Smooth muscle cell (in vitro differentiated cells): Measurements from ENCODE around the gene OSBPL1A. TPM values are rescaled to one million over a fixed set of nuclear protein-coding genes. Genes with fewer than 3 reads are reported as not detected.

Experiments used
- DNase-seq: peaks from one replicate; lab custom pipeline; 2025; ENCODE audit not compliant: unreplicated experiment; lab: John Stamatoyannopoulos, UW
- H2AFZ ChIP-seq: fragments of 200-600 bp; sonication (generic); 2 replicates; pipeline ENCODE4 v1.6.0; 2016; ENCODE audit warnings: antibody characterized with exemption, low read depth, mild to moderate bottlenecking
- H3F3A ChIP-seq: fragments of 200-600 bp; sonication (generic); 2 replicates; pipeline ENCODE4 v1.6.0; 2017; ENCODE audit warnings: antibody characterized with exemption, low read depth
- H3K27ac ChIP-seq: fragments of 200-600 bp; sonication (generic); 2 replicates; pipeline ENCODE4 v1.5.1; 2016; ENCODE audit warnings: low read depth, mild to moderate bottlenecking
- H3K27me3 ChIP-seq: fragments of 200-600 bp; sonication (generic); 2 replicates; pipeline ENCODE4 v1.6.1; 2016; ENCODE audit warnings: low read depth, mild to moderate bottlenecking
- H3K36me3 ChIP-seq: fragments of 200-600 bp; sonication (generic); 2 replicates; pipeline ENCODE4 v1.5.1; 2016; ENCODE audit warnings: low read depth
- H3K4me1 ChIP-seq: fragments of 200-600 bp; sonication (generic); 2 replicates; pipeline ENCODE4 v1.5.1; 2016; ENCODE audit warnings: low read depth
- H3K4me2 ChIP-seq: fragments of 200-600 bp; sonication (generic); 2 replicates; pipeline ENCODE4 v1.6.0; 2016; ENCODE audit warnings: mild to moderate bottlenecking
- H3K4me3 ChIP-seq: fragments of 200-600 bp; sonication (generic); 2 replicates; pipeline ENCODE4 v1.5.1; 2016; ENCODE audit warnings: mild to moderate bottlenecking
- H3K79me2 ChIP-seq: fragments of 200-600 bp; sonication (generic); 2 replicates; pipeline ENCODE4 v1.6.0; 2016; ENCODE audit warnings: low read depth, mild to moderate bottlenecking
- H3K9ac ChIP-seq: fragments of 200-600 bp; sonication (generic); 2 replicates; pipeline ENCODE4 v1.6.0; 2016; ENCODE audit warnings: low read depth
- H3K9me3 ChIP-seq: fragments of 200-600 bp; sonication (generic); replicated peaks from 2 replicates; pipeline ENCODE4 v1.5.1; 2016; ENCODE audit warnings: low read depth
- H4K20me1 ChIP-seq: fragments of 200-600 bp; sonication (generic); 2 replicates; pipeline ENCODE4 v1.6.0; 2016; ENCODE audit warnings: low read depth
- CTCF ChIP-seq: fragments of 200-600 bp; sonication (generic); IDR thresholded peaks from 2 replicates; pipeline ENCODE4 v1.5.1; 2017; ENCODE audit warnings: borderline replicate concordance, mild to moderate bottlenecking, antibody characterized with exemption; ENCODE audit not compliant: insufficient read depth, poor library complexity, severe bottlenecking
- WGBS: methylation state at CpG from one replicate; pipeline ENCODE4 v1.1.7; 2016; ENCODE audit warnings: low lambda C conversion rate; 5-methylcytosine and 5-hydroxymethylcytosine counted together
- polyA plus RNA-seq: library from polyadenylated mRNA; unstranded; fragments of >200 nt; fragmentation: Nextera tagmentation; extraction: Ambion mirVana; gene quantifications from 2 replicates; pipeline ENCODE4 v1.2.1, GENCODE V29; 2016
- total RNA-seq: library from RNA; depleted of rRNA; stranded (reverse); fragments of >200 nt; gene quantifications from 2 replicates; pipeline ENCODE4 v1.2.3, GENCODE V29; 2014

OSBPL1A gene
- total and polyA plus RNA-seq, 2 experiments from 2014 or later = 15.3 to 23.4 TPM

- Histone ChIP-seq H3F3A (peaks cover 19% of the 10 kb centered on the region), H3K27ac (no peak overlapping the region), H3K36me3 (no peaks in the 10 kb centered on the region), H4K20me1 (no peaks in the 10 kb centered on the region), H3K79me2 (peaks cover 22% of the 10 kb centered on the region), H2AFZ (no peak overlapping the region), H3K4me3 (no peak overlapping the region), H3K4me2 (no peak overlapping the region), H3K9me3 (no peaks in the 10 kb centered on the region), H3K27me3 (no peaks in the 10 kb centered on the region), H3K4me1 (peaks cover 28% of the 10 kb centered on the region), H3K9ac (no peak overlapping the region)
- DNase-seq = no peak
- TF ChIP-seq CTCF = no peak
- WGBS = 90% methylated on average over 11 of the region's 11 CpGs
These were observed 2.4 kb downstream of the OSBPL1A start for GRCh38 chr18:24395049-24395795.

- Histone ChIP-seq H3K9me3 (no peaks in the 10 kb centered on the region), H3K36me3 (no peaks in the 10 kb centered on the region), H4K20me1 (peaks cover 3% of the 10 kb centered on the region), H3F3A (no peaks in the 10 kb centered on the region), H3K4me1 (no peaks in the 10 kb centered on the region), H3K4me3 (no peak overlapping the region), H3K27me3 (no peaks in the 10 kb centered on the region), H2AFZ (no peak overlapping the region), H3K79me2 (peaks cover 32% of the 10 kb centered on the region), H3K27ac (no peak overlapping the region), H3K4me2 (peak overlapping the region; percentile 1), H3K9ac (no peak overlapping the region)
- no peak for TF ChIP-seq CTCF
- DNase-seq = no peak
- WGBS = 63% methylated on average over 3 of the region's 3 CpGs
These were observed 8.7 kb downstream of the OSBPL1A start for GRCh38 chr18:24388957-24389356.

- no peaks in the 10 kb centered on the region for H3K27me3 ChIP-seq
- peaks cover 19% of the 10 kb centered on the region for H3K79me2 ChIP-seq
- no peak for DNase-seq
- no peaks in the 10 kb centered on the region for H3K36me3 ChIP-seq
- no peaks in the 10 kb centered on the region for H3F3A ChIP-seq
- no peak for TF ChIP-seq CTCF
- H3K4me3 ChIP-seq = no peak overlapping the region
- no peak overlapping the region for H2AFZ ChIP-seq
- no peak overlapping the region for H3K4me2 ChIP-seq
- H4K20me1 ChIP-seq = peaks cover 3% of the 10 kb centered on the region
- H3K9me3 ChIP-seq = no peaks in the 10 kb centered on the region
- H3K4me1 ChIP-seq = no peaks in the 10 kb centered on the region
- no peak overlapping the region for H3K27ac ChIP-seq
- H3K9ac ChIP-seq = no peak overlapping the region
- WGBS = 97% methylated on average over 6 of the region's 6 CpGs
These were observed 10.9 kb downstream of the OSBPL1A start for GRCh38 chr18:24386681-24387080.

- Histone ChIP-seq H3F3A (no peaks in the 10 kb centered on the region), H4K20me1 (no peaks in the 10 kb centered on the region), H3K9ac (no peak overlapping the region), H3K4me1 (peaks cover 5% of the 10 kb centered on the region), H3K9me3 (no peaks in the 10 kb centered on the region), H3K27me3 (no peaks in the 10 kb centered on the region), H3K79me2 (no peaks in the 10 kb centered on the region), H3K27ac (no peak overlapping the region), H3K4me2 (no peak overlapping the region), H2AFZ (no peak overlapping the region), H3K4me3 (no peak overlapping the region), H3K36me3 (no peaks in the 10 kb centered on the region)
- 94% methylated on average over 1 of the region's 1 CpG for WGBS
- no peak for TF ChIP-seq CTCF
- no peak for DNase-seq
These were observed 16.5 kb downstream of the OSBPL1A start for GRCh38 chr18:24381126-24381525.
